Mesothelial cell of epicardium (in vitro differentiated cells): Measurements from ENCODE around the gene GNG2. TPM values are rescaled to one million over a fixed set of nuclear protein-coding genes. Genes with fewer than 3 reads are reported as not detected.

Experiments used
- DNase-seq, 2 experiments: peaks; one replicate each; pipeline ENCODE4 v3.0.0; 2021; ENCODE audit warnings: low spot score in 2 of 2; ENCODE audit not compliant: unreplicated experiment in 2 of 2
- H3K27ac Mint-ChIP-seq: 2 replicates; pipeline ENCODE4 v1.8.0; 2021; ENCODE audit warnings: mixed read lengths
- H3K27me3 Mint-ChIP-seq: 2 replicates; pipeline ENCODE4 v1.8.0; 2021; ENCODE audit warnings: low read depth, mixed read lengths
- H3K36me3 Mint-ChIP-seq: 2 replicates; pipeline ENCODE4 v1.8.0; 2021; ENCODE audit warnings: mixed read lengths
- H3K4me1 Mint-ChIP-seq: 2 replicates; pipeline ENCODE4 v1.8.0; 2021; ENCODE audit warnings: mixed read lengths
- H3K4me3 Mint-ChIP-seq: 2 replicates; pipeline ENCODE4 v1.8.0; 2021; ENCODE audit warnings: mild to moderate bottlenecking, moderate library complexity, mixed read lengths
- H3K9me3 Mint-ChIP-seq: 2 replicates; pipeline ENCODE4 v1.8.0; 2021; ENCODE audit warnings: mixed read lengths
- CTCF ChIP-seq: fragments of 200-600 bp; sonication (generic); IDR thresholded peaks from one replicate; pipeline ENCODE4 v1.5.0; 2021; ENCODE audit warnings: antibody characterized with exemption; ENCODE audit not compliant: unreplicated experiment
- total RNA-seq: library from RNA; stranded (reverse); gene quantifications from 3 replicates; pipeline ENCODE4 v1.2.1, GENCODE V29; 2021

GNG2 gene
- total RNA-seq, 1 donor from 2014 or later = 52.4 TPM

- peaks cover 16% of the 10 kb centered on the region for H3K4me1 Mint-ChIP-seq
- H3K9me3 Mint-ChIP-seq = no peaks in the 10 kb centered on the region
- H3K27ac Mint-ChIP-seq = no peak overlapping the region
- no peak for TF ChIP-seq CTCF
- H3K4me3 Mint-ChIP-seq = no peak overlapping the region
- DNase-seq = no peak
- peaks cover 13% of the 10 kb centered on the region for H3K36me3 Mint-ChIP-seq
- H3K27me3 Mint-ChIP-seq = no peaks in the 10 kb centered on the region
Measured at GRCh38 chr14:51993285-51993920, 133.0 kb downstream of the GNG2 start.

- no peak for DNase-seq
- peaks cover 21% of the 10 kb centered on the region for H3K36me3 Mint-ChIP-seq
- no peaks in the 10 kb centered on the region for H3K27me3 Mint-ChIP-seq
- H3K4me3 Mint-ChIP-seq = no peak overlapping the region
- H3K9me3 Mint-ChIP-seq = no peaks in the 10 kb centered on the region
- peak; percentile 70 for TF ChIP-seq CTCF
- H3K27ac Mint-ChIP-seq = no peak overlapping the region
- H3K4me1 Mint-ChIP-seq = peaks cover under 1% of the 10 kb centered on the region
Measured at GRCh38 chr14:51996148-51996746, 135.8 kb downstream of the GNG2 start.

GRCh38 chr14:51998348-51998747 lies 137.9 kb downstream of the GNG2 start:
- H3K27me3 Mint-ChIP-seq = no peaks in the 10 kb centered on the region
- no peaks in the 10 kb centered on the region for H3K9me3 Mint-ChIP-seq
- no peak for DNase-seq
- no peaks in the 10 kb centered on the region for H3K4me1 Mint-ChIP-seq
- no peak overlapping the region for H3K4me3 Mint-ChIP-seq
- H3K36me3 Mint-ChIP-seq = peaks cover 22% of the 10 kb centered on the region
- no peak for TF ChIP-seq CTCF
- H3K27ac Mint-ChIP-seq = no peak overlapping the region

GRCh38 chr14:51999084-51999483 lies 138.7 kb downstream of the GNG2 start:
- H3K4me1 Mint-ChIP-seq = no peaks in the 10 kb centered on the region
- no peaks in the 10 kb centered on the region for H3K27me3 Mint-ChIP-seq
- H3K9me3 Mint-ChIP-seq = no peaks in the 10 kb centered on the region
- no peak overlapping the region for H3K4me3 Mint-ChIP-seq
- no peak for TF ChIP-seq CTCF
- no peak for DNase-seq
- H3K36me3 Mint-ChIP-seq = peaks cover 19% of the 10 kb centered on the region
- no peak overlapping the region for H3K27ac Mint-ChIP-seq

- no peak overlapping the region for H3K27ac Mint-ChIP-seq
- H3K4me1 Mint-ChIP-seq = no peaks in the 10 kb centered on the region
- DNase-seq = no peak
- H3K4me3 Mint-ChIP-seq = no peak overlapping the region
- H3K27me3 Mint-ChIP-seq = no peaks in the 10 kb centered on the region
- peaks cover 21% of the 10 kb centered on the region for H3K36me3 Mint-ChIP-seq
- H3K9me3 Mint-ChIP-seq = no peaks in the 10 kb centered on the region
- TF ChIP-seq CTCF = no peak
Measured at GRCh38 chr14:52000019-52000582, 139.7 kb downstream of the GNG2 start.
